ENCODE results near the gene TFAP2D.

- TF ChIP-seq, protein P1, sequence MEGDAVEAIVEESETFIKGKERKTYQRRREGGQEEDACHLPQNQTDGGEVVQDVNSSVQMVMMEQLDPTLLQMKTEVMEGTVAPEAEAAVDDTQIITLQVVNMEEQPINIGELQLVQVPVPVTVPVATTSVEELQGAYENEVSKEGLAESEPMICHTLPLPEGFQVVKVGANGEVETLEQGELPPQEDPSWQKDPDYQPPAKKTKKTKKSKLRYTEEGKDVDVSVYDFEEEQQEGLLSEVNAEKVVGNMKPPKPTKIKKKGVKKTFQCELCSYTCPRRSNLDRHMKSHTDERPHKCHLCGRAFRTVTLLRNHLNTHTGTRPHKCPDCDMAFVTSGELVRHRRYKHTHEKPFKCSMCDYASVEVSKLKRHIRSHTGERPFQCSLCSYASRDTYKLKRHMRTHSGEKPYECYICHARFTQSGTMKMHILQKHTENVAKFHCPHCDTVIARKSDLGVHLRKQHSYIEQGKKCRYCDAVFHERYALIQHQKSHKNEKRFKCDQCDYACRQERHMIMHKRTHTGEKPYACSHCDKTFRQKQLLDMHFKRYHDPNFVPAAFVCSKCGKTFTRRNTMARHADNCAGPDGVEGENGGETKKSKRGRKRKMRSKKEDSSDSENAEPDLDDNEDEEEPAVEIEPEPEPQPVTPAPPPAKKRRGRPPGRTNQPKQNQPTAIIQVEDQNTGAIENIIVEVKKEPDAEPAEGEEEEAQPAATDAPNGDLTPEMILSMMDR (IDR thresholded peaks at IDR 0.05), result no peak
- TF ChIP-seq POLR2A (IDR thresholded peaks at IDR 0.05), result no peak
- no peak for TF ChIP-seq POLR2AphosphoS5 (IDR thresholded peaks at IDR 0.05)
Observed at GRCh38 chr6:50718566-50718965, 5.2 kb downstream of the TFAP2D start.
